Activated T-cell treated with anti-CD3 and anti-CD28 coated beads, Interleukin-2, amount 50 U/mL, for 72 hours (primary cell): ENCODE data around the gene WFIKKN1. TPM values are rescaled to one million over a fixed set of nuclear protein-coding genes. Genes with fewer than 3 reads are reported as not detected.
A peak's percentile ranks its signal among the peaks of the same experiment; 100 is the strongest.

Experiments
- ATAC-seq, 2 donors: fragments of 150-1000 bp; cut with Tn5 transposase; replicated peaks in 1 of 2; 2 replicates each; pipeline ENCODE4 v1.10.0; 2021; ENCODE audit warnings: moderate library complexity in 2 of 2, mild to moderate bottlenecking in 1 of 2
- DNase-seq, 2 donors: peaks; one replicate each; pipeline ENCODE4 v3.0.0; 2021 to 2022; ENCODE audit warnings: mixed read lengths in 1 of 2
- H3K27ac Mint-ChIP-seq: one replicate; pipeline ENCODE4 v1.8.0; 2022; ENCODE audit warnings: mild to moderate bottlenecking, moderate library complexity, mixed read lengths
- H3K27me3 Mint-ChIP-seq: one replicate; pipeline ENCODE4 v1.8.0; 2022; ENCODE audit warnings: low read depth, mixed read lengths
- H3K36me3 Mint-ChIP-seq, 2 donors: one replicate each; pipeline ENCODE4 v1.8.0; 2022; ENCODE audit warnings: mixed read lengths in 2 of 2, mild to moderate bottlenecking in 1 of 2; ENCODE audit not compliant: insufficient read depth in 2 of 2
- H3K4me1 Mint-ChIP-seq: one replicate; pipeline ENCODE4 v1.8.0; 2022; ENCODE audit warnings: low read depth, mixed read lengths
- H3K4me3 Mint-ChIP-seq, 2 donors: one replicate each; pipeline ENCODE4 v1.8.0; 2022; ENCODE audit warnings: mild to moderate bottlenecking in 2 of 2, mixed read lengths in 2 of 2, moderate library complexity in 2 of 2
- H3K9me3 Mint-ChIP-seq, 2 donors: one replicate each; pipeline ENCODE4 v1.8.0; 2022; ENCODE audit warnings: mixed read lengths in 2 of 2
- total RNA-seq, 2 donors: library from RNA; stranded (reverse); gene quantifications; one replicate each; pipeline ENCODE4 v1.2.3, GENCODE V29; 2022

Gene WFIKKN1, protein sequence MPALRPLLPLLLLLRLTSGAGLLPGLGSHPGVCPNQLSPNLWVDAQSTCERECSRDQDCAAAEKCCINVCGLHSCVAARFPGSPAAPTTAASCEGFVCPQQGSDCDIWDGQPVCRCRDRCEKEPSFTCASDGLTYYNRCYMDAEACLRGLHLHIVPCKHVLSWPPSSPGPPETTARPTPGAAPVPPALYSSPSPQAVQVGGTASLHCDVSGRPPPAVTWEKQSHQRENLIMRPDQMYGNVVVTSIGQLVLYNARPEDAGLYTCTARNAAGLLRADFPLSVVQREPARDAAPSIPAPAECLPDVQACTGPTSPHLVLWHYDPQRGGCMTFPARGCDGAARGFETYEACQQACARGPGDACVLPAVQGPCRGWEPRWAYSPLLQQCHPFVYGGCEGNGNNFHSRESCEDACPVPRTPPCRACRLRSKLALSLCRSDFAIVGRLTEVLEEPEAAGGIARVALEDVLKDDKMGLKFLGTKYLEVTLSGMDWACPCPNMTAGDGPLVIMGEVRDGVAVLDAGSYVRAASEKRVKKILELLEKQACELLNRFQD
- under 1 TPM; 0.49 to 0.72 TPM for total RNA-seq

- no peaks in the 10 kb centered on the region for H3K36me3 Mint-ChIP-seq
- no peaks in the 10 kb centered on the region for H3K9me3 Mint-ChIP-seq
- no peak for DNase-seq
- H3K27ac Mint-ChIP-seq, result no peak within 1 kb of the TSS
- H3K4me1 Mint-ChIP-seq, result peaks cover 5% of the 10 kb centered on the region
- no peaks in the 10 kb centered on the region for H3K27me3 Mint-ChIP-seq
- no peak for ATAC-seq
- no peak within 1 kb of the TSS for H3K4me3 Mint-ChIP-seq
Measured at GRCh38 chr16:630815-631405, at the start of gene WFIKKN1. Gene WFIKKN1 (plus strand): TSS chr16:630985. CDS start chr16:631254, 269 bp downstream.

DNA sequence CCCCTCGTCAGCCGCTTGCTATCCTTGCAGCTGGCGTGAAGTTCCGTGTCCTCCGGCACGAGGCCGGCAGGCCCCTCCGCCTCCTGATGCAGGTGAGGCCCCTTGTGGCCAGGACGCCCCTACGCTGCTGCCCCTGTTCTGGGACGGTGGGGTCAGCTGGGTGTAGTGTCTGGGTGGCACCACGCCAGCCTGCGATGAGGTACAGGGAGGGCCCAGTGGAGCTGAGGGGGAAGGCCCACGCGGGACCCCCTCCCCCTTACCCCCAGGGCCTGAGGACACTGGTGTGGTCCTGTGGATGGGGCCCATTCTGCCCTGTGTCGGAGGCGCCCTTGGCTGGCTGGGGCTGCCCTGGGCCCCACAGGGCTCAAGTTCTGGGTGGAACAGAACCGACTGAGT is 48.6 kb upstream of the WFIKKN1 start:
- no peak for DNase-seq

GRCh38 chr16:582614-583331 is 48.0 kb upstream of the WFIKKN1 start:
- H3K9me3 Mint-ChIP-seq, result no peaks in the 10 kb centered on the region

More for the DNA sequence above, 48.6 kb upstream of the WFIKKN1 start:
- no peaks in the 10 kb centered on the region for H3K36me3 Mint-ChIP-seq
- no peaks in the 10 kb centered on the region for H3K27me3 Mint-ChIP-seq
- H3K4me1 Mint-ChIP-seq, result peaks cover 10% of the 10 kb centered on the region
- no peak overlapping the region for H3K27ac Mint-ChIP-seq
- H3K4me3 Mint-ChIP-seq, result no peak overlapping the region
- no peaks in the 10 kb centered on the region for H3K9me3 Mint-ChIP-seq
- no peak for ATAC-seq

DNA sequence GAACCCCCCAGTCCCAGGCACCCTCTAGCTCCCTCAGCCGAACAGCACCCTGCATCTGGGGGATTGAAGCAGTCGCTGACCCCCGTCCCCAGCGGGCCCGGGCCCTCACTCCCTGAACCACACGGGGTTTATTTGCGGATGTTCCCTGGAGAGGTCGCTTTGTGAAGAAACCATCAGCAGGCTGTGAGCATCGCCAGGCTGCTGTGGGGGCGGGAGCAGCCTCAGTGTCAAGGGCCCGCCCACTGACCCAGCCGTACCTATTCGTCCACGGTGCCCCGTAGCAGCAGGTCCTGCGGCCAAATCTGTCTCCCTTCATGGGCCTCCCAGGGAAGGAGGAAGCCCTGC is 47.3 kb upstream of the WFIKKN1 start:
- Mint-ChIP-seq H3K27ac (no peak overlapping the region), H3K36me3 (no peaks in the 10 kb centered on the region), H3K27me3 (no peaks in the 10 kb centered on the region), H3K9me3 (no peaks in the 10 kb centered on the region), H3K4me3 (no peak overlapping the region), H3K4me1 (peaks cover 22% of the 10 kb centered on the region)
- ATAC-seq (no peak), DNase-seq (no peak)

More at GRCh38 chr16:582614-583331, 48.0 kb upstream of the WFIKKN1 start:
- no peaks in the 10 kb centered on the region for H3K36me3 Mint-ChIP-seq
- DNase-seq (no peak), ATAC-seq (no peak)
- H3K4me1 Mint-ChIP-seq, result peaks cover 15% of the 10 kb centered on the region
- H3K27ac Mint-ChIP-seq, result no peak overlapping the region
- no peaks in the 10 kb centered on the region for H3K27me3 Mint-ChIP-seq
- H3K4me3 Mint-ChIP-seq, result no peak overlapping the region

DNA sequence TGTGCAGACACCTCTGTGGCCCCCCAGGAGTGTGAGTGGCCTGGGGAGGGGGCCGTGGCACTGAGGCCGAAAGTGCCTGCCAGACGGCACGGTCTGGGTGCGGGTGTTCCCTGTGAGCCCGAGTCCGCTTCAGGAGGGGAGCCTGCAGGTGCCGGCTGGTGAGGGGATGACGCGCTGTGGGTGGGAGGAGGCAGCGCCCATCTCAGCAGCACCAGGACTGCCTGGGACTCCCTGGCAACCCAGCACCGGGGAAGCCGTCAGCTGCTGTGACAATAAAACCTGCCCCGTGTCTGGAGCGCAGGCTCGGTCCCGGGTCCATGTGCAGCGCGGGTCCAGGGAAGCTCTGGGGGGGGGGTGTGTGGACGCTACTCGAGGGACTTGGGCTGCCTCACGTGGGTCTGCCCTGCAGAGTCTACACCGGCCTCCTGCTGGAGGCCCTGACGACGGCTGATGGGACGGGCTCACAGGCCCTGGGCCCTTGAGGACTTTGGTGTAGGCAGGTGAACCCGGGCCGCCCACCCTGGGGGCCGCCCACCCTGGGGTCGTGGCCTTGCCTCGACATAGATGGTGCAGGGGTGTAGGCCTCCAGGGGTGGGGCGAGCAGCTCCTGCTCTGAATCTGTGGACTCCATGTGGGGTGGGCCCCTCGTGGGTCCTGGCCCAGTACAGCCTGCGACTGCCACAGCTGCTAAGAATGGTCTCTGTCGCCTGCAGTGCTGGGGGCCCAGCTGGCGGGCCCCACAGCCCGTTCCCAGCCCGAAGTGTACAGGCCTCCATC is 46.8 kb upstream of the WFIKKN1 start:
- ATAC-seq, result no peak
- Mint-ChIP-seq H3K27me3 (no peaks in the 10 kb centered on the region), H3K36me3 (peaks cover 0 to 2% of the 10 kb centered on the region in 2 donors), H3K9me3 (no peaks in the 10 kb centered on the region), H3K4me3 (no peak overlapping the region), H3K27ac (no peak overlapping the region), H3K4me1 (peaks cover 22% of the 10 kb centered on the region)
- DNase-seq, result no peak

GRCh38 chr16:585351-585750 is 45.4 kb upstream of the WFIKKN1 start:
- H3K9me3 Mint-ChIP-seq, result no peaks in the 10 kb centered on the region
- H3K4me1 Mint-ChIP-seq, result peaks cover 22% of the 10 kb centered on the region
- no peak overlapping the region for H3K27ac Mint-ChIP-seq
- no peaks in the 10 kb centered on the region for H3K27me3 Mint-ChIP-seq
- H3K4me3 Mint-ChIP-seq, result no peak overlapping the region
- H3K36me3 Mint-ChIP-seq, result peaks cover 0 to 2% of the 10 kb centered on the region in 2 donors
- DNase-seq (no peak), ATAC-seq (no peak)

DNA sequence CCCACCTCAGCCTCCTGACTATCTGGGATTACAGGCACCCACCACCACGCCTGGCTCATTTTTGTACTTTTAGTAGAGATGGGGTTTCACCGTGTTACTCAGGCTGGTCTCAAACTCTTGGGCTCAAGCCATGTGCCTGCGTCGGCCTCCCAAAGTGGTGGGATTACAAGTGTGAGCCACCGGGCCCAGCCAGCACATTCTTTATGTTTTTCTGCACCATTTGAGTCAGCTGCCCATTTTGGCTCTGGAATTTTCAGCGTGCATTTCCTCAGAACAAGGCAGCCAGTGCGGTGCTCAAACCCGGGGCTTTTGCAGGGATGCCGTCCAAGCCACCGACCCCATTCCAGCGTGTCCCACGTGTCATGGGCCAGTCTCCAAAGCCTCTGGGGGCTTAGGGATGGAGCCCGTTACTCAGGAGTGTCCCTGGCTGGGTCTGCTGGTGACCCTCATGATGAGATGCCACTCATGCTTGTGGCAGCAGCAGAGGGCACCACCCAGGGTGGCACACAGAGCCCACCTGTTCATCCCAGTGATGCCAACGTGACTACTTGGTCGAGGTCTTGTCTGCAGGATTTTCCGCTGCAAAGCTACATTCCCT is 44.6 kb upstream of the WFIKKN1 start:
- DNase-seq, result no peak
- Mint-ChIP-seq H3K27ac (no peak overlapping the region), H3K4me1 (peaks cover 30% of the 10 kb centered on the region), H3K36me3 (peaks cover 0 to 4% of the 10 kb centered on the region in 2 donors), H3K27me3 (no peaks in the 10 kb centered on the region), H3K9me3 (no peaks in the 10 kb centered on the region), H3K4me3 (peak overlapping the region in 1 of 2 donors; percentile 14)
- ATAC-seq, result no peak

- ATAC-seq (no peak), DNase-seq (no peak)
- Mint-ChIP-seq H3K36me3 (peaks cover 0 to 4% of the 10 kb centered on the region in 2 donors), H3K4me1 (peaks cover 38% of the 10 kb centered on the region), H3K9me3 (no peaks in the 10 kb centered on the region), H3K27ac (no peak overlapping the region), H3K4me3 (peak overlapping the region; percentile 92 to 97), H3K27me3 (no peaks in the 10 kb centered on the region)
Measured at GRCh38 chr16:586645-587590, 43.9 kb upstream of the WFIKKN1 start.

DNA sequence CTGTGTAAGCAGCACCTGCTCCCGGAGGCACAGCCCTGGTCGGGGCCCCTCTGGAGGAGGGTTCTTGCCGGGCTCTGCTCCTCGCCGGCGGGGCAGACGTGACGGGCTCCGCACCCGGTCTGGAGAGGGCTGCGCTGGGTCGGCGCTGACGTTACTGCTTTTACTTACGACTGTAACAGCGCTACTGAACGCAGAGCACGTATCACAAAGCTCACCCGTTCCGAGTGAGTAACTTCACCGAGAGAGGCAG is 42.2 kb upstream of the WFIKKN1 start:
- no peaks in the 10 kb centered on the region for H3K9me3 Mint-ChIP-seq
- peak; percentile 22 to 26 for ATAC-seq
- DNase-seq, result peak; percentile 71 to 73
- H3K27me3 Mint-ChIP-seq, result no peaks in the 10 kb centered on the region
- peak overlapping the region; percentile 87 for H3K27ac Mint-ChIP-seq
- H3K4me3 Mint-ChIP-seq, result peak overlapping the region; percentile 92 to 97
- H3K4me1 Mint-ChIP-seq, result peaks cover 54% of the 10 kb centered on the region
- peaks cover 0 to 4% of the 10 kb centered on the region in 2 donors for H3K36me3 Mint-ChIP-seq

GRCh38 chr16:588889-589657 is 41.7 kb upstream of the WFIKKN1 start:
- H3K27ac Mint-ChIP-seq, result peak overlapping the region; percentile 96
- peaks cover 0 to 4% of the 10 kb centered on the region in 2 donors for H3K36me3 Mint-ChIP-seq
- H3K9me3 Mint-ChIP-seq, result no peaks in the 10 kb centered on the region
- H3K27me3 Mint-ChIP-seq, result no peaks in the 10 kb centered on the region
- ATAC-seq (peak; percentile 76), DNase-seq (peak; percentile 98)
- peaks cover 56% of the 10 kb centered on the region for H3K4me1 Mint-ChIP-seq
- peak overlapping the region; percentile 92 to 97 for H3K4me3 Mint-ChIP-seq

DNA sequence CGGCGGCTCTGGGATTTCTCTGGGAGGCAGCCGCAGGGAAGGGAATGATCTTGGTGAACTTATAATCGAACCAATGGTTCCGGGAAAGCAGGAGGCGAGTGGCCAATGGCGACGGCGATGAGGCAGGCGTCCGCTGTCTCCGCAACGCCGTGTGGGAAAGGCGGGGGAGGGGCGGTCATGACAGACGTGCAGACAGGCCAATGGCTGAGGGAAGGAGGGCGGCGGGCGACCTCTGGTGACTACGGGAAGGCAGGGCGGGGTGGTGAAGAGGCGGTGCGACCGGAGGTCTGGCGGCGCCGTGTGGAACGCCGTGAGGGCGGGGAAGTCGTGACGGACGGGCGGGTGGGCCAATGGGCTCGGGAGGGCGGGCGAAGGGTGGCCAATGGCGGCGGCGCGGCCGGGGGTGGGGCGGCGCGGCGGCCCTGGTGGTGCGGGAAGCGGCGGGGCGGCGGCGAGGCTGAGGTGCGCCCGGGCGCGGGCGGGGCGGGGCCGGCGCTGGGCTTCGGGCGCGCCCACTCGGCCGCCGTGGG is 41.1 kb upstream of the WFIKKN1 start, which contains the start of gene RAB40C:
Gene RAB40C, plus strand, starts transcription at position 409 of the 530 bp plus-strand sequence. CDS start 226 bp downstream, outside the sequence.
- Mint-ChIP-seq H3K36me3 (peaks cover 0 to 4% of the 10 kb centered on the region in 2 donors), H3K9me3 (no peaks in the 10 kb centered on the region), H3K27ac (peak within 1 kb of the TSS; percentile 96), H3K4me1 (peaks cover 57% of the 10 kb centered on the region), H3K4me3 (peak within 1 kb of the TSS; percentile 84 to 87), H3K27me3 (no peaks in the 10 kb centered on the region)
- ATAC-seq (peak; percentile 86 to 87), DNase-seq (peak; percentile 99 to 100)
